Sigmoid colon (tissue), 7 donors: Measurements from ENCODE around the gene SLC24A4. TPM values are rescaled to one million over a fixed set of nuclear protein-coding genes. Genes with fewer than 3 reads are reported as not detected.

Experiments
- DNase-seq: peaks from one replicate; pipeline ENCODE4 v3.0.0-alpha.2; 2019
- H3K27ac ChIP-seq, 4 donors: fragments of 200-600 bp; sonication (generic); one replicate each; pipeline ENCODE4 v1.5.1; 2016 to 2019; ENCODE audit warnings: mild to moderate bottlenecking in 1 of 4
- H3K27me3 ChIP-seq, 3 donors: fragments of 200-600 bp; sonication (generic); one replicate each; pipeline ENCODE4 v1.5.1; 2019; ENCODE audit warnings: mild to moderate bottlenecking in 1 of 3
- H3K36me3 ChIP-seq, 4 donors: fragments of 200-600 bp; sonication (generic); one replicate each; pipeline ENCODE4 v1.5.1; 2016 to 2019
- H3K4me1 ChIP-seq, 4 donors: fragments of 200-600 bp; sonication (generic); one replicate each; pipeline ENCODE4 v1.5.1; 2017 to 2019
- H3K4me3 ChIP-seq, 4 donors: fragments of 200-600 bp; sonication (generic); one replicate each; pipeline ENCODE4 v1.5.1; 2017 to 2019; ENCODE audit warnings: mild to moderate bottlenecking in 2 of 4, moderate library complexity in 1 of 4
- H3K9me3 ChIP-seq, 4 donors: fragments of 200-600 bp in 3 of 4; sonication (generic) in 3 of 4; one replicate each; pipeline versions ENCODE4 v1.5.1 to v1.6.1; 2013 to 2019
- EP300 ChIP-seq, 4 donors: sonication (generic); formaldehyde crosslinking; IDR thresholded peaks; one replicate each; pipeline ENCODE4 v1.6.1; 2017; ENCODE audit warnings: antibody characterized with exemption in 4 of 4
- POLR2A ChIP-seq, 2 donors: fragments of 450-650 bp; IDR thresholded peaks; one replicate each; pipeline ENCODE4 v1.6.1; 2016; ENCODE audit warnings: antibody characterized with exemption in 2 of 2, mild to moderate bottlenecking in 2 of 2, moderate library complexity in 2 of 2
- POLR2AphosphoS5 ChIP-seq, 4 donors: sonication (generic); formaldehyde crosslinking; IDR thresholded peaks; one replicate each; pipeline ENCODE4 v1.6.1; 2017; ENCODE audit warnings: antibody characterized with exemption in 4 of 4
- WGBS, 2 donors: extraction: QIAGEN DNeasy Blood & Tissue Kit; methylation state at CpG; one replicate each; pipeline ENCODE4 v1.1.7; 2013; 5-methylcytosine and 5-hydroxymethylcytosine counted together
- intact Hi-C: fragments of 100-400 bp; cut with DNase I; formaldehyde crosslinking; loops from one replicate; pipeline ENCODE4 v1.15.1; 2023
- polyA plus RNA-seq, 3 donors: library from polyadenylated mRNA; stranded (reverse); fragments of 200-250 nt; gene quantifications; one replicate each; pipeline ENCODE4 v1.2.3, GENCODE V29; 2013
- total RNA-seq, 4 donors: library from RNA; depleted of rRNA; stranded (reverse); fragments of >200 nt; gene quantifications; one replicate each; pipeline ENCODE4 v1.1.0, GENCODE V29; 2016
- TF ChIP-seq, protein P1 (sequence below), 4 experiments: fragments of 450-650 bp in 3 of 4; fragments of 200-600 bp in 1 of 4; IDR thresholded peaks; one replicate each; pipeline ENCODE4 v1.5.1; 2016 to 2019; ENCODE audit warnings: antibody characterized with exemption in 4 of 4, mild to moderate bottlenecking in 3 of 4, moderate library complexity in 2 of 4
- donor health status: healthy with polysubstance abuse.
- donor health status: Bipolar disorder and iron deficiency.
- donor health status: healthy.

The SLC24A4 gene, protein sequence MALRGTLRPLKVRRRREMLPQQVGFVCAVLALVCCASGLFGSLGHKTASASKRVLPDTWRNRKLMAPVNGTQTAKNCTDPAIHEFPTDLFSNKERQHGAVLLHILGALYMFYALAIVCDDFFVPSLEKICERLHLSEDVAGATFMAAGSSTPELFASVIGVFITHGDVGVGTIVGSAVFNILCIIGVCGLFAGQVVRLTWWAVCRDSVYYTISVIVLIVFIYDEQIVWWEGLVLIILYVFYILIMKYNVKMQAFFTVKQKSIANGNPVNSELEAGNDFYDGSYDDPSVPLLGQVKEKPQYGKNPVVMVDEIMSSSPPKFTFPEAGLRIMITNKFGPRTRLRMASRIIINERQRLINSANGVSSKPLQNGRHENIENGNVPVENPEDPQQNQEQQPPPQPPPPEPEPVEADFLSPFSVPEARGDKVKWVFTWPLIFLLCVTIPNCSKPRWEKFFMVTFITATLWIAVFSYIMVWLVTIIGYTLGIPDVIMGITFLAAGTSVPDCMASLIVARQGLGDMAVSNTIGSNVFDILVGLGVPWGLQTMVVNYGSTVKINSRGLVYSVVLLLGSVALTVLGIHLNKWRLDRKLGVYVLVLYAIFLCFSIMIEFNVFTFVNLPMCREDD
- total RNA-seq (1 to 10 TPM in 2 of 4 donors, under 1 TPM in 2; 0.55 to 1.4 (median 1.0) TPM), polyA plus RNA-seq (under 1 TPM in 2 of 3 donors, not detected in 1; under 0.01 to 0.44 TPM)

DNA sequence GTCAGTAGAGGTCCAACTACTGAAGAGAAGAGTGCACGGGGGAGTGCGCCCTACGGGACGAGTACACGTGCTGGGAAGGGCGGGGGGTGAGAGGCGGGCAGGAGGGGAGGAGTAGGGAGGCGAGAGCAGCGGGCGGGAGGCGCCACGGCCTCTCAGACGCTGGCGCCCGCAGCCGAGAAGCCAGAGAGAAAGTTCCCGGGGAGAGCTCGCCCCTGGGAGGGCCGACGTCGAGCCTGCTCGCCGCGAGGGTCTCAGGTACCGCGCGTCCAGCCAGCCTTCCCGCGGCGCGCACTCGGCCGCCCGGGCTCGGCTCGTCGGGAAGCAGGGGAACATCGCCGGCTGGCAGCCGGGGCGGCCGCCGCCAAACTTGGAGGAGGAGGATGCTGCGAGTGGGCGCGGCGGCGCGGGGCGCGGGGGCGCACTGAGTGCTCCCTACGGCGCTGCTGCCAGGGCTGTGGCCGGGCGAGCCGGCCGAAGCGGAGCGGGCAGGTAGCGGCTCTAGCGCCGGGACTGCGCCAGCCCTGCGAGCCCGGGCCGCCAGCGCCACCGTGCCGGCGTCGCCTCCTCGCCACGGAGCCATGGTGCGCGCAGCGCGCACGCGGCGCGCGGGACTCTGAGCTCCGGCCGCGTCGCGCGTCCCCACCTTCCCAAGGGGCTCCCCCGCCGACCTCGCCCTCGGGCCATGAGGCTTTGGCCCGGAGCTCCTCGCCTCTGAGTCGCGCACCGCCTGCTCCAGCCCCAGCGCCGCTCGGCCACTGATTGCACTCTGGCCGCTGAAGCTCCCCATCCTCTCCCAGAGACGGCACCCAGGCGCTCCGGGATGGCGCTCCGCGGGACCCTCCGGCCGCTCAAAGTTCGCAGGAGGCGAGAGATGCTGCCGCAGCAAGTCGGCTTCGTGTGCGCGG lies at the start of gene SLC24A4:
Gene SLC24A4 (plus strand): TSS at position 155 of the 905 bp plus-strand sequence. CDS start 666 bp downstream, at position 821.
- H3K4me3 ChIP-seq: peak within 1 kb of the TSS in 3 of 4 donors; percentile 36 to 48 (median 47)
- TF ChIP-seq POLR2AphosphoS5 (IDR thresholded peaks at IDR 0.05) (no peak), POLR2A (IDR thresholded peaks at IDR 0.05) (no peak), EP300 (IDR thresholded peaks at IDR 0.05) (no peak)
- TF ChIP-seq, protein P1, sequence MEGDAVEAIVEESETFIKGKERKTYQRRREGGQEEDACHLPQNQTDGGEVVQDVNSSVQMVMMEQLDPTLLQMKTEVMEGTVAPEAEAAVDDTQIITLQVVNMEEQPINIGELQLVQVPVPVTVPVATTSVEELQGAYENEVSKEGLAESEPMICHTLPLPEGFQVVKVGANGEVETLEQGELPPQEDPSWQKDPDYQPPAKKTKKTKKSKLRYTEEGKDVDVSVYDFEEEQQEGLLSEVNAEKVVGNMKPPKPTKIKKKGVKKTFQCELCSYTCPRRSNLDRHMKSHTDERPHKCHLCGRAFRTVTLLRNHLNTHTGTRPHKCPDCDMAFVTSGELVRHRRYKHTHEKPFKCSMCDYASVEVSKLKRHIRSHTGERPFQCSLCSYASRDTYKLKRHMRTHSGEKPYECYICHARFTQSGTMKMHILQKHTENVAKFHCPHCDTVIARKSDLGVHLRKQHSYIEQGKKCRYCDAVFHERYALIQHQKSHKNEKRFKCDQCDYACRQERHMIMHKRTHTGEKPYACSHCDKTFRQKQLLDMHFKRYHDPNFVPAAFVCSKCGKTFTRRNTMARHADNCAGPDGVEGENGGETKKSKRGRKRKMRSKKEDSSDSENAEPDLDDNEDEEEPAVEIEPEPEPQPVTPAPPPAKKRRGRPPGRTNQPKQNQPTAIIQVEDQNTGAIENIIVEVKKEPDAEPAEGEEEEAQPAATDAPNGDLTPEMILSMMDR (IDR thresholded peaks at IDR 0.05): no peak
- no peaks in the 10 kb centered on the region for H3K36me3 ChIP-seq
- peaks cover 29 to 46% (median 38%) of the 10 kb centered on the region in 3 donors for H3K27me3 ChIP-seq
- peaks cover 0 to 20% (median 18%) of the 10 kb centered on the region in 4 donors for H3K4me1 ChIP-seq
- H3K9me3 ChIP-seq: no peaks in the 10 kb centered on the region
- DNase-seq: no peak
- WGBS, 2 donors: 1 to 3% methylated on average over 117 of the region's 117 CpGs
- no peak within 1 kb of the TSS for H3K27ac ChIP-seq
- intact Hi-C loops: no loop called here

DNA sequence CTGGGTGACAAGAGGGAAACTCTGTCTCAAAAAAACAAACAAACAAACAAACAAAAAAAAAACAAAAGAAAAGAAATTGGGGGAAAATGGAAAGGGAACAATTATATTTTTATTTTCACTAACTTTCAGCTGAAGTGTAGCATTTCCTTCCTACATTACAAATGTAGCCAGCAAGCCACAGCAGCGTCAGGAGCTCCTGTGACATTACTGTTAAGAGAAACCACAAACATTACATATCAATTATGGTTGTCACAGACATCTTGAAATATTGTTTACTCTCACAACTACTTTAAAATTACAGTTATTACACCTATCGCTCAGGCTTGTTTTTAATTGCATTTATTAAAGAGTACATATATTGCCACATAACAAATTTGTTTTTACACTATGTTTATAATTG lies 49.8 kb upstream of the SLC24A4 start:
- DNase-seq: no peak
- 49 to 61% methylated on average over 2 of the region's 2 CpGs for WGBS, 2 donors
- H3K9me3 ChIP-seq: no peaks in the 10 kb centered on the region

DNA sequence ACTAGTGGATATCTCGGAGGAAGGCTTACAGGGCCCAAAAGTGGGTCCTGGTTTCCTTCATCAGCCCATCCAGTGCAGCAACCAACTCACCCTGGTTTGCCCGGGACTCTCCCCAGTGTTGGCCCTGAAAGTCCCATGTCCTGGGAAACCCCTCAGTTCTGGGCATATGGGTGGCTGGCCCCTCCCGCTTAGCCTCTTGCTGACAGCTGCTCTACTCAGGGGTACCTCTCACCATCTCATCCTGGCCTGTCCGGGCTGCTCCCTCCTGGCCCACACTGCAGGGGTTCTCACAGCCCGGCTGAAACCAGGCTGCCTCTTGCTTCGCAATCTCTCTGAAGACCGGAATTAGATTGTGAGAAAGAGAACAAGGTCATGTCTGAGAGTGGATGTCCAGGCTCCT lies 48.9 kb upstream of the SLC24A4 start:
- no peak for DNase-seq
- WGBS, 2 donors: 88 to 89% methylated on average over 7 of the region's 7 CpGs
- TF ChIP-seq EP300 (IDR thresholded peaks at IDR 0.05) (no peak), POLR2AphosphoS5 (IDR thresholded peaks at IDR 0.05) (no peak), POLR2A (IDR thresholded peaks at IDR 0.05) (no peak)
- TF ChIP-seq, protein P1 (IDR thresholded peaks at IDR 0.05): no peak
- Histone ChIP-seq H3K36me3 (no peaks in the 10 kb centered on the region), H3K27me3 (peaks cover 0 to 6% (median 0%) of the 10 kb centered on the region in 3 donors), H3K9me3 (no peaks in the 10 kb centered on the region), H3K4me3 (no peak overlapping the region), H3K27ac (no peak overlapping the region), H3K4me1 (no peaks in the 10 kb centered on the region)
- intact Hi-C loops: no loop called here

More for the DNA sequence above, 49.8 kb upstream of the SLC24A4 start:
- intact Hi-C loops: no loop called here
- Histone ChIP-seq H3K27ac (no peak overlapping the region), H3K27me3 (peaks cover 0 to 6% (median 0%) of the 10 kb centered on the region in 3 donors), H3K4me3 (no peak overlapping the region), H3K36me3 (no peaks in the 10 kb centered on the region), H3K4me1 (no peaks in the 10 kb centered on the region)
- TF ChIP-seq EP300 (IDR thresholded peaks at IDR 0.05): no peak

DNA sequence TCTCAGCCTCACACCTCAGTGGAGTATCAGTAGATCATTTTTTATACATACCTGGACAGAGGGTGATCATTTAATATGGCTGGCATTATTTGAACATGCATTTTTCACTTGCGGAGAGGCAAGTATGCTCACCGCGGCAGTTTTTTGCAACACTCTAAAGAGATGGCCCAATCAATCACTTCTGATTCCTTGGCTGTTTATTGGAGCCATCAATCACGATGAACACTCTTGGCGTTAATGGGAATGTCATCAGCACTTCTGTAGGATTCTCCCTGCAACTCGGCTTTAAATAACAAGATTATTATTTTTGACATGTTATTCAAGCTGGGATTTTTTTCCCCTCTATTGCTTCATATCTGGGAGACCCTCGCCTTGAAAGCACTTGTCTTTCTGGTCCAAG lies 46.9 kb upstream of the SLC24A4 start:
- Histone ChIP-seq H3K9me3 (no peaks in the 10 kb centered on the region), H3K27me3 (peaks cover 0 to 6% (median 0%) of the 10 kb centered on the region in 3 donors), H3K27ac (no peak overlapping the region), H3K4me1 (no peaks in the 10 kb centered on the region), H3K36me3 (no peaks in the 10 kb centered on the region), H3K4me3 (no peak overlapping the region)
- DNase-seq: no peak
- intact Hi-C loops: no loop called here
- TF ChIP-seq, protein P1 (IDR thresholded peaks at IDR 0.05): no peak
- TF ChIP-seq POLR2A (IDR thresholded peaks at IDR 0.05) (no peak), EP300 (IDR thresholded peaks at IDR 0.05) (no peak), POLR2AphosphoS5 (IDR thresholded peaks at IDR 0.05) (no peak)
- 78 to 86% methylated on average over 7 of the region's 7 CpGs for WGBS, 2 donors
